D341Med (cell line): ENCODE data around the gene MAPK10.

ENCODE experiments used
- DNase-seq: peaks from one replicate; pipeline ENCODE4 v3.0.0; 2012; ENCODE audit warnings: low spot score

MAPK10 gene

GRCh38 chr4:86278126-86278525, 81.7 kb downstream of the MAPK10 start:
- DNase-seq: no peak

- DNase-seq: no peak
Observed at GRCh38 chr4:86274642-86275041, 85.2 kb downstream of the MAPK10 start.

GRCh38 chr4:86272669-86273068, 87.2 kb downstream of the MAPK10 start:
- no peak for DNase-seq

- no peak for DNase-seq
Observed at GRCh38 chr4:86271057-86271456, 88.8 kb downstream of the MAPK10 start.

- no peak for DNase-seq
Observed at GRCh38 chr4:86269354-86269753, 90.5 kb downstream of the MAPK10 start.

- no peak for DNase-seq
Observed at GRCh38 chr4:86264241-86264640, 95.6 kb downstream of the MAPK10 start.

- DNase-seq: no peak
Observed at GRCh38 chr4:86261636-86262035, 98.2 kb downstream of the MAPK10 start.

GRCh38 chr4:86256086-86256485, 103.8 kb downstream of the MAPK10 start:
- no peak for DNase-seq

GRCh38 chr4:86250619-86251018, 109.2 kb downstream of the MAPK10 start:
- no peak for DNase-seq

- no peak for DNase-seq
Observed at GRCh38 chr4:86250006-86250405, 109.8 kb downstream of the MAPK10 start.

GRCh38 chr4:86249074-86249473, 110.8 kb downstream of the MAPK10 start:
- DNase-seq: no peak

- DNase-seq: no peak
Observed at GRCh38 chr4:86247906-86248305, 111.9 kb downstream of the MAPK10 start.

GRCh38 chr4:86247320-86247719, 112.5 kb downstream of the MAPK10 start:
- no peak for DNase-seq

GRCh38 chr4:86243750-86244149, 116.1 kb downstream of the MAPK10 start:
- no peak for DNase-seq

- no peak for DNase-seq
Observed at GRCh38 chr4:86242677-86243076, 117.2 kb downstream of the MAPK10 start.

- no peak for DNase-seq
Observed at GRCh38 chr4:86235549-86235948, 124.3 kb downstream of the MAPK10 start.

GRCh38 chr4:86233681-86234080, 126.2 kb downstream of the MAPK10 start:
- no peak for DNase-seq

- DNase-seq: no peak
Observed at GRCh38 chr4:86233090-86233489, 126.8 kb downstream of the MAPK10 start.

- DNase-seq: peak; percentile 48
Observed at GRCh38 chr4:86223472-86223871, 136.4 kb downstream of the MAPK10 start.

GRCh38 chr4:86221002-86221401, 138.9 kb downstream of the MAPK10 start:
- no peak for DNase-seq

GRCh38 chr4:86220121-86220520, 139.7 kb downstream of the MAPK10 start:
- no peak for DNase-seq

- no peak for DNase-seq
Observed at GRCh38 chr4:86218746-86219473, 140.9 kb downstream of the MAPK10 start.

GRCh38 chr4:86203176-86203575, 156.7 kb downstream of the MAPK10 start:
- DNase-seq: no peak

- DNase-seq: no peak
Observed at GRCh38 chr4:86185659-86186058, 174.2 kb downstream of the MAPK10 start.
